ENCODE results near the gene LPCAT3.

DNA sequence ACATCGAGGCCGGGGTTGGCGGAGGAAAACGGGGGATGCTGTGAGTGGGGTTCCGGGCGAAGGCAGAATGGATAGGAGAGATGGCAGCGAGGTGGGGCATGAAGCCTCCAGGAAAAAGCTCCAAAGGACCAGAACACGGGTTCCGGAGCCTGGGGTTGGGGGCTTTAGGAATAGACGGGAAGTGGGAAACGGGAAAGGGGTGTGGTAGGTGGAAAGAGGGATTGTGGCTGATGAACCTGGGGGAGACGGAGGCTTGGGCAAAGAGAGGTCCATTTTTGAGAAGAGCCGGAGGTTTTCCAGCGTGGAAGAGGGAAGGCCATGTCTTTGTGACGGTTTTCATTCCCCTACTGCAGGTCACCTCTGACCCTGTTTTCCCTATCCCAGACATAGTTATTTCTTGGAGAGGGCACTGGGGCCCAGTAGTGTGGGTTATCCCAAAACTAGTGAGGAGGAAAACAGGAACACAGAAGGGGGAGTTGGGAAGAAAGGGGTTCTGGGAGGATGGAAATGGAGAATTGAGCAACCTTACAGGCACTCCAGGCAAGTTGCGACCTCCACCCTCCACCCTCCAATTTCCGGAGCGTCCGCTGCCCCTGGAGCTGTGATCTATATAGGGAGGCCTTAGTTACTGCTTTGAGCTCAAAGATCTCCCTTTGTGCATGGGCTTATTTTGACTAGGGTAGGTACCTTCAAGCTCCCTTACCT lies 89.4 kb downstream of the LPCAT3 start:
- TF ChIP-seq, protein P1, sequence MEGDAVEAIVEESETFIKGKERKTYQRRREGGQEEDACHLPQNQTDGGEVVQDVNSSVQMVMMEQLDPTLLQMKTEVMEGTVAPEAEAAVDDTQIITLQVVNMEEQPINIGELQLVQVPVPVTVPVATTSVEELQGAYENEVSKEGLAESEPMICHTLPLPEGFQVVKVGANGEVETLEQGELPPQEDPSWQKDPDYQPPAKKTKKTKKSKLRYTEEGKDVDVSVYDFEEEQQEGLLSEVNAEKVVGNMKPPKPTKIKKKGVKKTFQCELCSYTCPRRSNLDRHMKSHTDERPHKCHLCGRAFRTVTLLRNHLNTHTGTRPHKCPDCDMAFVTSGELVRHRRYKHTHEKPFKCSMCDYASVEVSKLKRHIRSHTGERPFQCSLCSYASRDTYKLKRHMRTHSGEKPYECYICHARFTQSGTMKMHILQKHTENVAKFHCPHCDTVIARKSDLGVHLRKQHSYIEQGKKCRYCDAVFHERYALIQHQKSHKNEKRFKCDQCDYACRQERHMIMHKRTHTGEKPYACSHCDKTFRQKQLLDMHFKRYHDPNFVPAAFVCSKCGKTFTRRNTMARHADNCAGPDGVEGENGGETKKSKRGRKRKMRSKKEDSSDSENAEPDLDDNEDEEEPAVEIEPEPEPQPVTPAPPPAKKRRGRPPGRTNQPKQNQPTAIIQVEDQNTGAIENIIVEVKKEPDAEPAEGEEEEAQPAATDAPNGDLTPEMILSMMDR (IDR thresholded peaks at IDR 0.05): no peak
- no peak for TF ChIP-seq POLR2A (IDR thresholded peaks at IDR 0.05)
